ENCODE measurements around the gene PTPRD. TPM values are rescaled to one million over a fixed set of nuclear protein-coding genes. Genes with fewer than 3 reads are reported as not detected.
"Not testable (repeated sequence)": the region's sequence is repeated elsewhere in the genome, so short reads cannot be mapped to it uniquely, and the experiment has no call there.

Gene PTPRD
- polyA plus RNA-seq, 4 donors, result 2.1 to 5.6 (median 3.9) TPM

DNA sequence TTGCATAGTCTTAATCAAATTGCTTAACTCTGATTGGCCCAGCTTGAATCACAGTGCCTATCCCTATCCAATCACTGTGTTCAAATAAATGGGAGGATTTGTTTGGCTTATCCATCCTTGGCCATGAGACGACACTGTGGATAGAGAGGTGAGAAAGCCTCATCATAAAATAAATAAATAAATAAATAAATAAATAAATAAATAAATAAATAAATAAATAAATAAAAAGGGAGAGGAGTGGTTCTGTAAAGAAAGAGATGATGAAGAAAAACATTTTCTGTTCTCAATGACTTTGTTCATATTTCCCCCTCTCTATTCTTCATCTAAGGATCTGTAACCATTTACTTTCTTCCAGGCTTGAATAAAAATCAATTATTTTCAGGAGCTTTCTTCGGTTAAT, 74.7 kb downstream of the PTPRD start:
- DNase-seq (no peak), FAIRE-seq (no peak)
- Histone ChIP-seq H3K9me3 (ENCODE audit: control insufficient read depth in 2 of 2, insufficient read depth in 1 of 2, low read depth in 1 of 2, low read length in 1 of 2) (no peaks in the 10 kb centered on the region), H3K27ac (ENCODE audit: low read depth in 1 of 3, low read length in 2 of 3) (no peak overlapping the region), H3K27me3 (ENCODE audit: control insufficient read depth in 3 of 3, insufficient read depth in 3 of 3, low read length in 3 of 3) (no peaks in the 10 kb centered on the region), H3K4me3 (ENCODE audit: low read depth in 1 of 3, low read length in 3 of 3) (no peak overlapping the region), H3K36me3 (ENCODE audit: control insufficient read depth in 3 of 3, insufficient read depth in 2 of 3, low read depth in 1 of 3, low read length in 3 of 3) (no peaks in the 10 kb centered on the region), H3K4me1 (ENCODE audit: control insufficient read depth in 3 of 3, insufficient read depth in 2 of 3, low read depth in 1 of 3, low read length in 2 of 3) (no peaks in the 10 kb centered on the region)
- 77 to 81% (median 80%) methylated on average over 2 of the region's 2 CpGs for WGBS, 3 donors

GRCh38 chr9:10534850-10535249, 78.0 kb downstream of the PTPRD start:
- no peak overlapping the region for H3K4me3 ChIP-seq (ENCODE audit: low read depth in 1 of 3, low read length in 3 of 3)
- DNase-seq, result no peak
- 50 to 67% (median 60%) methylated on average over 1 of the region's 1 CpG for WGBS, 3 donors
- FAIRE-seq, result no peak
- no peak overlapping the region for H3K27ac ChIP-seq (ENCODE audit: low read depth in 1 of 3, low read length in 2 of 3)
- H3K36me3 ChIP-seq (ENCODE audit: control insufficient read depth in 3 of 3, insufficient read depth in 2 of 3, low read depth in 1 of 3, low read length in 3 of 3), result no peaks in the 10 kb centered on the region
- H3K9me3 ChIP-seq (ENCODE audit: control insufficient read depth in 2 of 2, insufficient read depth in 1 of 2, low read depth in 1 of 2, low read length in 1 of 2), result no peaks in the 10 kb centered on the region
- no peaks in the 10 kb centered on the region for H3K4me1 ChIP-seq (ENCODE audit: control insufficient read depth in 3 of 3, insufficient read depth in 2 of 3, low read depth in 1 of 3, low read length in 2 of 3)
- no peaks in the 10 kb centered on the region for H3K27me3 ChIP-seq (ENCODE audit: control insufficient read depth in 3 of 3, insufficient read depth in 3 of 3, low read length in 3 of 3)

DNA sequence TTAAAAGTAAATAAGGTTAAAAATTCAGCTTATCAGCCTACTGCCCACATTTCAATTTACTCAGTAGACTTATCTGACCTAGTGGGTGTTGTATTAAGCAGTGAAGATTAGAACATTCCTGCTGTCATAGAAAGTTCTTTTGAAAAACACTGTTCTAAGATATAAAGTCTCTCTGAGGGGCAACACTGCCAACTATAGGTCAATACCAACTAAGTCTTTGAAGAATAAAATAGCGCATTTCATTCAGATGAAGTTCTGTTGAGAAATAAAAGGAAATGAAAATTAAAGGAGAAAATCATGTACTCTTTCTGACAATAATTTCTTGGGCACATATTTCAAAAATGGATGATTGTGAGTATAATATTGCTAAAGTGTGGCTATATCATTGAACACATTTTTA, 86.8 kb downstream of the PTPRD start:
- no peak for FAIRE-seq
- Histone ChIP-seq H3K36me3 (ENCODE audit: control insufficient read depth in 3 of 3, insufficient read depth in 2 of 3, low read depth in 1 of 3, low read length in 3 of 3) (no peaks in the 10 kb centered on the region), H3K27ac (ENCODE audit: low read depth in 1 of 3, low read length in 2 of 3) (no peak overlapping the region), H3K9me3 (ENCODE audit: control insufficient read depth in 2 of 2, insufficient read depth in 1 of 2, low read depth in 1 of 2, low read length in 1 of 2) (no peaks in the 10 kb centered on the region), H3K4me1 (ENCODE audit: control insufficient read depth in 3 of 3, insufficient read depth in 2 of 3, low read depth in 1 of 3, low read length in 2 of 3) (no peaks in the 10 kb centered on the region), H3K27me3 (ENCODE audit: control insufficient read depth in 3 of 3, insufficient read depth in 3 of 3, low read length in 3 of 3) (no peaks in the 10 kb centered on the region), H3K4me3 (ENCODE audit: low read depth in 1 of 3, low read length in 3 of 3) (no peak overlapping the region)
- 52 to 69% (median 55%) methylated on average over 1 of the region's 1 CpG for WGBS, 3 donors
- DNase-seq, result no peak

DNA sequence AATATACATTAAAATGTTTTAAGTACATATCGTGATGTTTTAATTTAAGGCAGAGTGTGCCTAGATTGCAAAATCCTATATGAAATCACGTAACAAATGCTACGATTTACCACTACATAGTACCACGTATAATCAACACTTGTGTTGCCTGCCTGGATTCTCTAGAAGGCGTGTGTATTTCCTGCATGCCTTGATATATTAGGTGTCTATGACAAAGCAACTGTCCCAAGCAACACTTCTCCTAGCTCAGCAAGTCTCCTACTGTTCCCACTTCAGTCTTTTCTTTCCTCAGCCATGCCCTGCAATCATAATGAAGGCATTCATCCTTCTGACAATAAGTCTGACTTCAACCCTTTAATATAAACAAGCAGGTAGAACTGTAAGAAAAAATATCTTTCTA, 89.6 kb downstream of the PTPRD start:
- FAIRE-seq (no peak), DNase-seq (no peak)
- Histone ChIP-seq H3K4me1 (ENCODE audit: control insufficient read depth in 3 of 3, insufficient read depth in 2 of 3, low read depth in 1 of 3, low read length in 2 of 3) (no peaks in the 10 kb centered on the region), H3K27me3 (ENCODE audit: control insufficient read depth in 3 of 3, insufficient read depth in 3 of 3, low read length in 3 of 3) (no peaks in the 10 kb centered on the region), H3K36me3 (ENCODE audit: control insufficient read depth in 3 of 3, insufficient read depth in 2 of 3, low read depth in 1 of 3, low read length in 3 of 3) (no peaks in the 10 kb centered on the region), H3K4me3 (ENCODE audit: low read depth in 1 of 3, low read length in 3 of 3) (no peak overlapping the region), H3K9me3 (ENCODE audit: control insufficient read depth in 2 of 2, insufficient read depth in 1 of 2, low read depth in 1 of 2, low read length in 1 of 2) (no peaks in the 10 kb centered on the region), H3K27ac (ENCODE audit: low read depth in 1 of 3, low read length in 2 of 3) (no peak overlapping the region)
- WGBS, 3 donors, result 70 to 81% (median 73%) methylated on average over 5 of the region's 5 CpGs

DNA sequence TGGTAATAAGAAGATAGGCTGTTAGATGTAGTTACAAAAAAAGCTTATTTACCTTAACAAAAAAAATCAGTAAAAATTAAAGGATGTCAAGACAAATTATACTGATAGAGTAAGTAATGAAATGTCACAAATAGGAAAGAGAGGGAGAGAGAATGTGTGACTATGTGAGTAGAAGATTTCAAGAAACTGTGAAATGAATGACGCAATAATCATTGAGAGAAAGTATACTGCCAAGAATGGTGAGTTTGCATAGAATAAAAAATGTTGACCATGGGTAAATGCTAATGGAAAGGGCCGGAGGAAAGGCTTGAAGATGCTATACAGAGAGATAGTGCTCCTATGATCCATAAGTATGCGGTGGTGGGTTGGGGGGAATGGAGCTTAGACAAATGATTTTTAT, 100.7 kb downstream of the PTPRD start:
- H3K27ac ChIP-seq (ENCODE audit: low read depth in 1 of 3, low read length in 2 of 3), result no peak overlapping the region
- H3K4me3 ChIP-seq (ENCODE audit: low read depth in 1 of 3, low read length in 3 of 3), result no peak overlapping the region
- no peaks in the 10 kb centered on the region for H3K36me3 ChIP-seq (ENCODE audit: control insufficient read depth in 3 of 3, insufficient read depth in 2 of 3, low read depth in 1 of 3, low read length in 3 of 3)
- FAIRE-seq (no peak), DNase-seq (no peak)
- H3K4me1 ChIP-seq (ENCODE audit: control insufficient read depth in 3 of 3, insufficient read depth in 2 of 3, low read depth in 1 of 3, low read length in 2 of 3), result no peaks in the 10 kb centered on the region
- no peaks in the 10 kb centered on the region for H3K27me3 ChIP-seq (ENCODE audit: control insufficient read depth in 3 of 3, insufficient read depth in 3 of 3, low read length in 3 of 3)
- H3K9me3 ChIP-seq (ENCODE audit: control insufficient read depth in 2 of 2, insufficient read depth in 1 of 2, low read depth in 1 of 2, low read length in 1 of 2), result no peaks in the 10 kb centered on the region
- whole genome bisulfite sequencing, 3 donors, result 87 to 92% (median 90%) methylated on average over 3 of the region's 3 CpGs

DNA sequence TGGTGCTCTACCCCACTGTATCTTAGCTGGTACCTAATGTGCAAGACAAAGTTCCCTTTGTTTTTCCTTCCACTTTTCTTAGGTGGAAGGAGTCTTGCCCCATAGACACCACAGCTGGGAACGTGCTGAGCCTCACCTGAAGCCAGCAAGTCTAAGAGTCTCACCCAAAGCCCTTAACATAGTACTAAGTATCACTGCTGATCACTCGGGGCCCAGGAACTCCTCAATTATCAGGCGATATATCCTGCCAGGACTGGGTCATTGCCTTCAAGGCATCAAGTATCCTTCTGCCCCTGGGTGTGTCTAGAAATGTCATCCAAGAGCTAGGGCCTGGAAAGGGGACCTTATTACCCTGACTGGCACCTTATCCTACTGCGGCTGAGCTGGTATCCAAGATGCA, 123.9 kb downstream of the PTPRD start:
- H3K36me3 ChIP-seq (ENCODE audit: control insufficient read depth in 3 of 3, insufficient read depth in 2 of 3, low read depth in 1 of 3, low read length in 3 of 3), result no peaks in the 10 kb centered on the region
- peaks cover 0 to 9% of the 10 kb centered on the region in 2 donors for H3K9me3 ChIP-seq (ENCODE audit: control insufficient read depth in 2 of 2, insufficient read depth in 1 of 2, low read depth in 1 of 2, low read length in 1 of 2)
- 75 to 77% (median 77%) methylated on average over 4 of the region's 4 CpGs for WGBS, 3 donors
- H3K4me1 ChIP-seq (ENCODE audit: control insufficient read depth in 3 of 3, insufficient read depth in 2 of 3, low read depth in 1 of 3, low read length in 2 of 3), result no peaks in the 10 kb centered on the region
- DNase-seq, result no peak
- H3K4me3 ChIP-seq (ENCODE audit: low read depth in 1 of 3, low read length in 3 of 3), result no peak overlapping the region
- no peak overlapping the region for H3K27ac ChIP-seq (ENCODE audit: low read depth in 1 of 3, low read length in 2 of 3)
- no peaks in the 10 kb centered on the region for H3K27me3 ChIP-seq (ENCODE audit: control insufficient read depth in 3 of 3, insufficient read depth in 3 of 3, low read length in 3 of 3)
- FAIRE-seq, result no peak

- FAIRE-seq (no peak), DNase-seq (no peak)
- WGBS, 3 donors, result 40 to 44% (median 41%) methylated on average over 3 of the region's 3 CpGs
- Histone ChIP-seq H3K4me1 (ENCODE audit: control insufficient read depth in 3 of 3, insufficient read depth in 2 of 3, low read depth in 1 of 3, low read length in 2 of 3) (no peaks in the 10 kb centered on the region), H3K36me3 (ENCODE audit: control insufficient read depth in 3 of 3, insufficient read depth in 2 of 3, low read depth in 1 of 3, low read length in 3 of 3) (no peaks in the 10 kb centered on the region), H3K27ac (ENCODE audit: low read depth in 1 of 3, low read length in 2 of 3) (no peak overlapping the region), H3K4me3 (ENCODE audit: low read depth in 1 of 3, low read length in 3 of 3) (no peak overlapping the region), H3K27me3 (ENCODE audit: control insufficient read depth in 3 of 3, insufficient read depth in 3 of 3, low read length in 3 of 3) (no peaks in the 10 kb centered on the region), H3K9me3 (ENCODE audit: control insufficient read depth in 2 of 2, insufficient read depth in 1 of 2, low read depth in 1 of 2, low read length in 1 of 2) (no peaks in the 10 kb centered on the region)
Observed at GRCh38 chr9:10479172-10479571, 133.6 kb downstream of the PTPRD start.

GRCh38 chr9:10449201-10449617, 163.6 kb downstream of the PTPRD start:
- not testable (repeated sequence) for H3K36me3 ChIP-seq (ENCODE audit: control insufficient read depth in 3 of 3, insufficient read depth in 2 of 3, low read depth in 1 of 3, low read length in 3 of 3); H3K4me1 ChIP-seq (ENCODE audit: control insufficient read depth in 3 of 3, insufficient read depth in 2 of 3, low read depth in 1 of 3, low read length in 2 of 3); H3K27ac ChIP-seq (ENCODE audit: low read depth in 1 of 3, low read length in 2 of 3); H3K27me3 ChIP-seq (ENCODE audit: control insufficient read depth in 3 of 3, insufficient read depth in 3 of 3, low read length in 3 of 3); FAIRE-seq; DNase-seq; H3K9me3 ChIP-seq (ENCODE audit: control insufficient read depth in 2 of 2, insufficient read depth in 1 of 2, low read depth in 1 of 2, low read length in 1 of 2); H3K4me3 ChIP-seq (ENCODE audit: low read depth in 1 of 3, low read length in 3 of 3)
- WGBS, 3 donors, result 95 to 96% (median 96%) methylated on average over 24 to 28 of the region's 28 CpGs

DNA sequence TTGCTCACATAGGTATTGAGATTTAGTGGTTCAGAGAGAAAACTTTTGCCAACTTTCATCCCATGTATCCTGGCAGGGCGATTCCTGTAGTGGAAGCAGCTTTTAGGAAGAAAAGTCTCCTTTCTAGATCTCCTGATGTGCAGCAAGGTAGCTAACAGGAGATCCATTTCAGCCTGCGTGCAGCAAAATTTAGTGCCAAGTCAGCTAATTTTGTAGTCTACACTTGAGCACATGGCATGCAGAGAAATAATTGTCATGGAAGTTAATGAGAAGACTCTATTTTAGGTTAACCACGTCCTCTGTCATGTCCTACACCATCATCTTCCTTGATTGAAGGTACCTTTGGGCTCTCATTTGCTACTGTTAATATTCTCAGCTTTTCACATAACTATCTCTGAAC, 165.8 kb downstream of the PTPRD start:
- Histone ChIP-seq H3K27ac (ENCODE audit: low read depth in 1 of 3, low read length in 2 of 3) (no peak overlapping the region), H3K9me3 (ENCODE audit: control insufficient read depth in 2 of 2, insufficient read depth in 1 of 2, low read depth in 1 of 2, low read length in 1 of 2) (no peaks in the 10 kb centered on the region), H3K36me3 (ENCODE audit: control insufficient read depth in 3 of 3, insufficient read depth in 2 of 3, low read depth in 1 of 3, low read length in 3 of 3) (no peaks in the 10 kb centered on the region), H3K27me3 (ENCODE audit: control insufficient read depth in 3 of 3, insufficient read depth in 3 of 3, low read length in 3 of 3) (no peaks in the 10 kb centered on the region), H3K4me1 (ENCODE audit: control insufficient read depth in 3 of 3, insufficient read depth in 2 of 3, low read depth in 1 of 3, low read length in 2 of 3) (no peaks in the 10 kb centered on the region), H3K4me3 (ENCODE audit: low read depth in 1 of 3, low read length in 3 of 3) (no peak overlapping the region)
- 51 to 66% (median 55%) methylated on average over 3 of the region's 3 CpGs for WGBS, 3 donors
- no peak for FAIRE-seq
- no peak for DNase-seq
